GM18526 (cell line): ENCODE data around the gene CEP170B.

Source experiments
- POLR2A ChIP-seq: IDR thresholded peaks from 3 replicates; pipeline ENCODE4 v1.6.1; 2011; ENCODE audit not compliant: insufficient read length; ENCODE audit errors: extremely low read depth

CEP170B gene

DNA sequence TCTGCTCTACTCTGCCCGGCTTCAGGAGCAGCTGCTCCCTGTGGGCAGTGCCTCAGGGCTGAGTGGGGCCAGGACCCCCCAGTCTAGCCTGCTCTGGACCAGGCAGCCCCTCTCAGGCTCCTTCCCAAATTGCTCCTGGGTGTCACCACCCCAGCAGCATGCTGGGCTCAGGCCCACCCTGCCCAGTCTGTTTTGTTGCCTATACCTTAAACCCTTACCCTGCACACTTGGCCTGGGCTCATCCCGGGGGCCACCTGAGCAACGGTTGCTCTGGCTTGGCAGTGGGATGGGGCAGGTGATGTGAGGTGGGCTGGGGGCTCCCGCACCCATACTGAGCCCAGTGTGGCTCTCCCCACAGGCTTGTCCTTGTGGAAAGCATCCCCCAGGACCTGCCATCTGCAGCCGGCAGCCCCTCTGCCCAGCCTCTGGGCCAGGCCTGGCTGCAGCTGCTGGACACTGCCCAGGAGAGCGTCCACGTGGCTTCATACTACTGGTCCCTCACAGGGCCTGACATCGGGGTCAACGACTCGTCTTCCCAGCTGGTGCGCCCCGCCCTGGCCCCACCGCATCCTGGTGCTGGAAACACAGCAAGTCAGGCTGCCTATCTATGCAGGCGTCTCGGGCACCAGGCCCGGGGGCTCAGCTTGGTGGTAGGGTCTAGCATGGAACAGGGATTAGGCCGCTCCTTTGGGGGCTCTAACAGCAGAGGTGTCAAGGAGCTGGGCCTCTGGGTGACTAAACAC lies 63.5 kb downstream of the CEP170B start:
- TF ChIP-seq POLR2A, result no peak

DNA sequence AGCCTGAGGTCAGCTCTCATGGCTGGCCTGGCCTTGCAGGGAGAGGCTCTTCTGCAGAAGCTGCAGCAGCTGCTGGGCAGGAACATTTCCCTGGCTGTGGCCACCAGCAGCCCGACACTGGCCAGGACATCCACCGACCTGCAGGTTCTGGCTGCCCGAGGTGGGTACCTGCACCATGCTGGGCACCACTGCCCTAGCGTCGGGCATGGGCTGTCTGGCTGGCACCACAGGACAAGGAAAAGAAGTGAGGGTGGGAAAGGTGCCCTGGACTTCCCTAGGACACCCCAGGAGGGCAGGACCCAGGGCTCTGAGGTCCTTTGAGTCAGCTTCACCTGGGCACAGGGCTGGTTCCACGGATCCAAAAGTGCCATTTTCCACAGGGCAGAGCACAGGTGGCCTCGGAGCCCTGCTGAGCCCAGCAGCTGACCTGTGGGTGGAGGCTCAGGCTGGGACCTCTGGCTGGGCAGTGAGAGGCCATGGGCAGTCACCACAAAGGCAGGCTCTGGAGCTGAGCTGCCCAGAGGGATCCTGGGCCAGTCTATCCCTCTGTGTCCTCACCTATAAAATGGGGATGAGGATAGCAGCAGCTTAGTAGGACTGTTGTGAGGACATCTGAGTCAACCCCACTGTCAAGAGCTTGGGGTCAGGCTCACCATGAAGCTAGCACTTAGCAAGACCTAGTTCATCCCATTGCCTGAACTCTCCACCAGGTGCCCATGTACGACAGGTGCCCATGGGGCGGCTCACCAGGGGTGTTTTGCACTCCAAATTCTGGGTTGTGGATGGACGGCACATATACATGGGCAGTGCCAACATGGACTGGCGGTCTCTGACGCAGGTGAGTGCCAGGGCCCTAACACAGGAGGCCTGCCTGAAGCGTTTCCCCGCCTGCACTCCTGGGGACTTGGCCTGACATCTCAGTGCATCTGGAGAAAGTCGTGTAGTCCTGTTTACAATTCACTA lies 64.5 kb downstream of the CEP170B start:
- TF ChIP-seq POLR2A, result no peak

- no peak for TF ChIP-seq POLR2A
Observed at GRCh38 chr14:104930526-104931303, 65.6 kb downstream of the CEP170B start.

DNA sequence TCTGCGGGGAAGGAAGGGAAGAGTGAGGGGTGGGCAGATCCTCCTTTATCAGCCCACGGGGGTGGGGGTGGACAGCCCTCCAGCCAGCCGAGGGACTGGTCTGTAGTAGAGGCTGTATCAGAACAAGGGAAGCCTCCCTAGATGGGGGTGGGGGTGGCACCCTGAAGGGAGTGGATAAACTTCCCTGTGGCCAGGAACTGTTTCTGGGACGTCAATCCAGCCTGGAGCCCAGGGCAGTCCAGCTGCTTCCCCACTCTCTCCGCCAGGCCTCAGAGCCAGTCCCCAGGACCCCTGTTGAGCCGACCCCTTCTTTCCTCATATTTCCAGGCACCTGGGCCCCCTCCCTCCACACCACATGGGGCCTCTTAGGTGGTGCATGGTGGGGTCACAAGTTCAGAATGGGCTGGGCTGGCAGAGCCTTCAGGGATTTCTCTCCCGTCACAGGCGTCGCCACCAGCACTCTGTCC lies 66.3 kb downstream of the CEP170B start:
- TF ChIP-seq POLR2A, result no peak

DNA sequence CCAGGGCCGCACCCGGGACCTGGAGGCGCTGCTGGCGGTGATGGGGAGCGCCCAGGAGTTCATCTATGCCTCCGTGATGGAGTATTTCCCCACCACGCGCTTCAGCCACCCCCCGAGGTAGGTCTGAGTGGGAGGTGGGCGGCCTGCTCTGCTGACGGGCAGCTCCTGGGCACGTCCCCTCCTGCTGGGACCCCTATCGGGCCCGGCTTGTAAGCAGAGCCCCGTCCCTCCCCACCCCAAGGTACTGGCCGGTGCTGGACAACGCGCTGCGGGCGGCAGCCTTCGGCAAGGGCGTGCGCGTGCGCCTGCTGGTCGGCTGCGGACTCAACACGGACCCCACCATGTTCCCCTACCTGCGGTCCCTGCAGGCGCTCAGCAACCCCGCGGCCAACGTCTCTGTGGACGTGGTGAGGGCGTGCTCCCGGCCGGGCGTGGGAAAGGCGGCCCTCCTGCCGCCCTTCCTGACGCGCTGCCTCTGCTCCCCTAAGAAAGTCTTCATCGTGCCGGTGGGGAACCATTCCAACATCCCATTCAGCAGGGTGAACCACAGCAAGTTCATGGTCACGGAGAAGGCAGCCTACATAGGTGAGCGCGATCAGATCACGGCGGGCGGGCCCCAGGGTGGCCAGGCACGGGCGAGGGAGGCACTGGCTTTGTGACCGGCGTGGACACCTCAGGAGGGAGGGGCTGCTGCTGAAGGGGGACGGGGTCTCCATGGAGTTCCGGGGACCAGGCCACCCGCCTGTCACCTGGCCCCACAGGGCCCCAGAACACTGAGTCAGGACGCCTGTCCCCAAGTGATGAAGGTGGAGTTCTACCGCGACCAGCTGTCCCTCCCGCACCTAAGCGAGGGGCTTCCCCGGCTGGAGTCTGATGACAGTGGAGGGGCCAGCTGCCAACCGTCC lies 67.0 kb downstream of the CEP170B start:
- no peak for TF ChIP-seq POLR2A

- TF ChIP-seq POLR2A, result no peak
Observed at GRCh38 chr14:104932676-104933631, 67.9 kb downstream of the CEP170B start.

DNA sequence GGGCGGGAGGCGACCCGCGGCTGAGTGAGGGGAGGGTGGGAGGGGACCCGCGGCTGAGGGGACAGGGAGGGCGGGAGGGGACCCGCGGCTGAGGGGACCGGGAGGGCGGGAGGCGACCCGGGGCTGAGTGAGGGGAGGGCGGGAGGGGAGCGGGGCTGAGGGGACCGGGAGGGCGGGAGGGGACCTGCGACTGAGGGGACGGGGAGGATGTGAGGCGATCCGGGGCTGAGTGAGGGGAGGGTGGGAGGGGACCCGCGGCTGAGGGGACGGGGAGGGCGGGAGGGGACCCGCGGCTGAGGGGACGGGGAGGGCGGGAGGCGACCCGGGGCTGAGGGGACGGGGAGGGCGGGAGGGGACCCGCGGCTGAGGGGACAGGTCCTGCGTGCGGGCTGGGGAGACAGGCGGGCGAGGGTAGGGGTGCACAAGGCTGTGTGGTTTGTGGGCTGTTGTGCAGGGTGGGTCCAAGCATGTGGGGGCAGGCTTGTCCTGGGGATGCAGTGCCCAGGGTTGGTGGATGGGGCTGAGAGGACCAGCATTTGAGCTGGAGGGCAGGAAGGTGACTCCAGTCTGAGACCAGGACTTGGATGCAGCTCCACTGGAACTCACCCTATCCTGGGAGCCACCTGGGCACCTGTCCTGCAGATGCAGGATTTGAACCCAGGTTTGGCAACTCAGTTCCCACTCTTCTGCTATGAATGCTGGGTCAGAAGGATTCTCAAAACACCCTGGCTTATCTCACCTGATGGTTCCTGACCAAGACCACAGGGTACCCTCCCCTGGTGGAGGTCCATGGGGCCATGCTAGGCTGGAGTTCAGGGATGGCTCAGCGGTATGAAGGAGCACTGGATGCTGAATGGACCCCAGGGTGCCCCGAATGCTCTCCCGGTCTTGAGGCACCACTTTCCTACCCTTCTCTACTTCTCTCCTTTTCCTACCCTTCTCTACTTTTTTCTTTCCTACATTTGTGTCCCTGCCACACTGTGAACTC lies 69.0 kb downstream of the CEP170B start:
- TF ChIP-seq POLR2A, result no peak

GRCh38 chr14:104935026-104935650 lies 70.1 kb downstream of the CEP170B start:
- TF ChIP-seq POLR2A, result no peak

- TF ChIP-seq POLR2A, result no peak
Observed at GRCh38 chr14:104935955-104936354, 70.9 kb downstream of the CEP170B start.

GRCh38 chr14:104936361-104937155 lies 71.5 kb downstream of the CEP170B start:
- TF ChIP-seq POLR2A, result no peak

- TF ChIP-seq POLR2A, result no peak
Observed at GRCh38 chr14:104937161-104937560, 72.1 kb downstream of the CEP170B start.
